Naive thymus-derived CD4-positive, alpha-beta T cell (primary cell): Measurements from ENCODE around the gene TRIO. TPM values are rescaled to one million over a fixed set of nuclear protein-coding genes. Genes with fewer than 3 reads are reported as not detected.

Experiments
- ATAC-seq: fragments of 150-1000 bp; cut with Tn5 transposase; 2 replicates; pipeline ENCODE4 v1.10.0; 2021; ENCODE audit warnings: mild to moderate bottlenecking, moderate library complexity
- CTCF ChIA-PET: fragments of 350-600 bp; sonication (Branson Sonifier 250); formaldehyde crosslinking; loops from one replicate; lab custom pipeline; 2021; ENCODE audit warnings: antibody characterized with exemption; lab: Charles Lee
- POLR2A ChIA-PET: fragments of 350-600 bp; sonication (Branson Sonifier 250); formaldehyde crosslinking; loops from one replicate; lab custom pipeline; 2021; ENCODE audit warnings: antibody characterized with exemption, inconsistent platforms; lab: Charles Lee
- DNase-seq, 9 donors: peaks; one replicate each; pipeline versions ENCODE4 v3.0.0 to v3.0.0-alpha.2; 2020 to 2022; ENCODE audit warnings: mixed read lengths in 1 of 9
- H3K27ac ChIP-seq: one replicate; pipeline ENCODE4 v1.7.0; 2013; ENCODE audit warnings: mild to moderate bottlenecking, low read depth, low read length, moderate library complexity
- H3K27me3 ChIP-seq, 2 donors: one replicate each; pipeline ENCODE4 v1.7.0; 2013; ENCODE audit warnings: low read length in 2 of 2, mild to moderate bottlenecking in 2 of 2, moderate library complexity in 2 of 2; ENCODE audit not compliant: control insufficient read depth in 2 of 2, insufficient read depth in 2 of 2
- H3K36me3 ChIP-seq, 3 experiments: 1 replicate in 2 of 3; 2 replicates in 1 of 3; pipeline ENCODE4 v1.7.0; 2013; ENCODE audit warnings: low read length in 3 of 3, mild to moderate bottlenecking in 3 of 3, moderate library complexity in 1 of 3; ENCODE audit not compliant: insufficient read depth in 3 of 3, control insufficient read depth in 2 of 3
- H3K4me1 ChIP-seq, 2 donors: one replicate each; pipeline ENCODE4 v1.7.0; 2013; ENCODE audit warnings: low read length in 2 of 2, mild to moderate bottlenecking in 2 of 2, moderate library complexity in 1 of 2; ENCODE audit not compliant: control insufficient read depth in 2 of 2, insufficient read depth in 2 of 2
- H3K4me3 ChIP-seq: 2 replicates; pipeline ENCODE4 v1.7.0; 2013; ENCODE audit warnings: mild to moderate bottlenecking, low read length
- H3K9me3 ChIP-seq, 3 experiments: 1 replicate in 2 of 3; 2 replicates in 1 of 3; pipeline ENCODE4 v1.7.0; 2013; ENCODE audit warnings: low read length in 3 of 3; ENCODE audit not compliant: control insufficient read depth in 2 of 3
- H3K27ac Mint-ChIP-seq, 9 donors: one replicate each; pipeline ENCODE4 v1.8.0; 2020 to 2022; ENCODE audit warnings: mixed read lengths in 9 of 9, mild to moderate bottlenecking in 8 of 9, moderate library complexity in 5 of 9, inconsistent platforms in 2 of 9
- H3K27me3 Mint-ChIP-seq, 5 donors: one replicate each; pipeline ENCODE4 v1.8.0; 2021 to 2022; ENCODE audit warnings: mixed read lengths in 5 of 5, mild to moderate bottlenecking in 1 of 5
- H3K36me3 Mint-ChIP-seq, 5 donors: one replicate each; pipeline ENCODE4 v1.8.0; 2020 to 2022; ENCODE audit warnings: mixed read lengths in 5 of 5, mild to moderate bottlenecking in 3 of 5, inconsistent platforms in 1 of 5
- H3K4me1 Mint-ChIP-seq, 7 donors: one replicate each; pipeline ENCODE4 v1.8.0; 2020 to 2022; ENCODE audit warnings: mixed read lengths in 7 of 7, mild to moderate bottlenecking in 3 of 7, inconsistent platforms in 1 of 7
- H3K4me3 Mint-ChIP-seq, 10 donors: one replicate each; pipeline ENCODE4 v1.8.0; 2020 to 2022; ENCODE audit warnings: mild to moderate bottlenecking in 10 of 10, mixed read lengths in 10 of 10, moderate library complexity in 6 of 10, inconsistent platforms in 2 of 10
- H3K9me3 Mint-ChIP-seq, 11 donors: one replicate each; pipeline ENCODE4 v1.8.0; 2020 to 2022; ENCODE audit warnings: mixed read lengths in 11 of 11, mild to moderate bottlenecking in 4 of 11, inconsistent platforms in 1 of 11, moderate library complexity in 1 of 11
- intact Hi-C, 2 donors: fragments of 100-400 bp; cut with micrococcal nuclease; formaldehyde crosslinking; loops; one replicate each; pipeline ENCODE4 v1.15.1; 2023
- polyA plus RNA-seq, 2 donors: library from polyadenylated mRNA; unstranded; fragments of 300-500 nt; fragmentation: Illumina TruSeq; gene quantifications; one replicate each; pipeline ENCODE4 v1.2.3, GENCODE V29; 2021
- total RNA-seq, 6 experiments: library from RNA in 5 of 6; stranded (reverse) in 5 of 6; gene quantifications; 1 replicate in 5 of 6; 2 replicates in 1 of 6; pipeline ENCODE4 v1.2.3 and lab custom pipeline; 2021 to 2026

The TRIO gene
- total and polyA plus RNA-seq, 7 experiments from 2014 or later, result 0.16 to 45.9 (median 5.7) TPM

DNA sequence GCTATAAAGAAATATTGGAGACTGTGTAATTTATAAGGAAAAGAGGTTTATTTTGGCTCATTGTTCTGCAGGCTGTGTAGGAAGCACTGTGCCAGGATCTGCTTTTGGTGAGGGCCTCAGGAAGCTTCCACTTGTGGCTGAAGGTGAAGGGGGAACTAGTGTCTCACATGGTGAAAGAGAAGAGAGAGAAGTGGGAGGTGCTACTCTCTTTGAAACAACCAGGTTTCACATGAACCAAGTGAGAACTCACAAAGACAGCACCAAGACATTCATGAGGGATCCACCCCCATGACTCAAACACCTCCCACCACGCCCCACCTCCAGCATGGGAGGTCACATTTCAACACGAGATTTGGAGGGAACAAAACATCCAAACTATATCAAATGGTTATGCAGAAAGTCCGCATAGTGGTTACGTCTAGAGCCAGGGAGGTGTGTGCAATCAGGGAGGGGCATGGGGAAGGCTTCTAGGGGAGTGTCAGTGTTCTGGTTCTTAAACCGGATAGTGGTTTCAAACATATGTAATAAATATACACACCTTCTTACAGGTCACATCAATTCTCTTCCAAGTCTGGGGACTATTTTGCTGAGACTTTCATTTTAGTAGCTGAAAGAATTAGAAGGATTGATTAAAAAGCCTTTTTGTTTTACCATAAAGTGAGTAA lies 113.0 kb downstream of the TRIO start:
- Mint-ChIP-seq H3K27me3 (peaks cover 0 to 22% (median 4%) of the 10 kb centered on the region in 5 donors), H3K36me3 (no peaks in the 10 kb centered on the region), H3K4me1 (peaks cover 0 to 6% (median 0%) of the 10 kb centered on the region in 7 donors), H3K4me3 (no peak overlapping the region), H3K27ac (no peak overlapping the region), H3K9me3 (peaks cover 0 to 6% (median 5%) of the 10 kb centered on the region in 11 donors)
- POLR2A ChIA-PET, result no interaction called here
- Histone ChIP-seq H3K27me3 (no peaks in the 10 kb centered on the region), H3K9me3 (no peaks in the 10 kb centered on the region), H3K4me1 (no peaks in the 10 kb centered on the region), H3K27ac (no peak overlapping the region), H3K36me3 (no peaks in the 10 kb centered on the region), H3K4me3 (no peak overlapping the region)
- CTCF ChIA-PET, result no interaction called here
- no peak for ATAC-seq
- intact Hi-C loops, result no loop called here
- DNase-seq, result no peak

DNA sequence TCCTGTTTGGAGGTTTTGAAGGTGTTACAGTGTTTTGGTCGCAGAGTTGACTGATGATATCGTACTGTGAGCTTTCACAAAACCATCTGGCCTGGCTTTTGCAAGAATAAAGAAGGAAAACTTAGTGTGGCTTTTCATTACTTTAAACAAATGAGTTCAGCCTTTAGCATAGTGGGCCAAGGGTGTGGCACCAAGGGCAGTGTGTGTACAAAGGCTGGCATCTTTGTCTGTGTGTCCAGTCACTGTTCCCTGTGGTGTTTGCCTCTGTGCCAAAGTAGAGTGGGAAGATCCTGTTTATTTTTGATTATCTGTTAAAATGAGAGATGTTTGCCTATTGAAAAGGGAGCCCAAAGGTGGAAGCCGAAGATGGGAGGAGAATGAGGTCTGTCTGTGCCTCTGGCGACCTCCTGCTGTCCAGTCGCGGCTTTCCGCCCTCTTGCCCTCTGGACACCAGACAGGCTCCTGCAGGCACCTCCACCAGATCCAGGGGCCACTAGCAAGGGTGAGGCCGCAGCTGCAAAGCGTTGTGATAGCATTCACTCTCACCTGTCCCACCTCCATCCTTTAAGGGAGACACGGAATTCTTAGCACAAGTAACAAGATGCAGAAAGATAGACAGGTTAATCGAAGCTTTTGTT lies 113.7 kb downstream of the TRIO start:
- H3K27ac ChIP-seq, result no peak overlapping the region
- ChIA-PET POLR2A (no interaction called here), CTCF (no interaction called here)
- Mint-ChIP-seq H3K4me1 (peaks cover 0 to 3% (median 0%) of the 10 kb centered on the region in 7 donors), H3K4me3 (no peak overlapping the region), H3K9me3 (peaks cover 0 to 6% (median 5%) of the 10 kb centered on the region in 11 donors), H3K27me3 (peaks cover 0 to 22% (median 4%) of the 10 kb centered on the region in 5 donors), H3K36me3 (no peaks in the 10 kb centered on the region), H3K27ac (no peak overlapping the region)
- DNase-seq (no peak), ATAC-seq (no peak)
- H3K27me3 ChIP-seq, result no peaks in the 10 kb centered on the region
- no peaks in the 10 kb centered on the region for H3K4me1 ChIP-seq
- intact Hi-C loops, result no loop called here
- H3K9me3 ChIP-seq, result no peaks in the 10 kb centered on the region
- H3K4me3 ChIP-seq, result no peak overlapping the region
- H3K36me3 ChIP-seq, result no peaks in the 10 kb centered on the region

- no peak for DNase-seq
- no peak overlapping the region for H3K4me3 ChIP-seq
- Mint-ChIP-seq H3K27me3 (peaks cover 5 to 18% (median 6%) of the 10 kb centered on the region in 5 donors), H3K9me3 (peaks cover 0 to 6% (median 5%) of the 10 kb centered on the region in 11 donors), H3K4me1 (peaks cover 0 to 5% (median 0%) of the 10 kb centered on the region in 7 donors), H3K36me3 (no peaks in the 10 kb centered on the region), H3K4me3 (no peak overlapping the region), H3K27ac (no peak overlapping the region)
- H3K4me1 ChIP-seq, result no peaks in the 10 kb centered on the region
- no peaks in the 10 kb centered on the region for H3K27me3 ChIP-seq
- ATAC-seq, result no peak
- H3K36me3 ChIP-seq, result no peaks in the 10 kb centered on the region
- CTCF ChIA-PET, result no interaction called here
- intact Hi-C loops, result no loop called here
- H3K9me3 ChIP-seq, result no peaks in the 10 kb centered on the region
- no peak overlapping the region for H3K27ac ChIP-seq
- POLR2A ChIA-PET, result no interaction called here
Measured at GRCh38 chr5:14257995-14258403, 114.9 kb downstream of the TRIO start.

GRCh38 chr5:14258840-14259239 lies 115.7 kb downstream of the TRIO start:
- Histone ChIP-seq H3K4me3 (no peak overlapping the region), H3K9me3 (no peaks in the 10 kb centered on the region), H3K36me3 (no peaks in the 10 kb centered on the region), H3K27me3 (no peaks in the 10 kb centered on the region), H3K27ac (no peak overlapping the region), H3K4me1 (no peaks in the 10 kb centered on the region)
- DNase-seq, result no peak
- peak; percentile 22 for ATAC-seq
- H3K9me3 Mint-ChIP-seq, result peaks cover 0 to 6% (median 5%) of the 10 kb centered on the region in 11 donors
- ChIA-PET POLR2A (no interaction called here), CTCF (no interaction called here)
- H3K27ac Mint-ChIP-seq, result no peak overlapping the region
- H3K4me1 Mint-ChIP-seq, result peaks cover 0 to 5% (median 0%) of the 10 kb centered on the region in 7 donors
- H3K27me3 Mint-ChIP-seq, result peaks cover 6 to 21% (median 12%) of the 10 kb centered on the region in 5 donors
- no peaks in the 10 kb centered on the region for H3K36me3 Mint-ChIP-seq
- intact Hi-C loops, result no loop called here
- no peak overlapping the region for H3K4me3 Mint-ChIP-seq

DNA sequence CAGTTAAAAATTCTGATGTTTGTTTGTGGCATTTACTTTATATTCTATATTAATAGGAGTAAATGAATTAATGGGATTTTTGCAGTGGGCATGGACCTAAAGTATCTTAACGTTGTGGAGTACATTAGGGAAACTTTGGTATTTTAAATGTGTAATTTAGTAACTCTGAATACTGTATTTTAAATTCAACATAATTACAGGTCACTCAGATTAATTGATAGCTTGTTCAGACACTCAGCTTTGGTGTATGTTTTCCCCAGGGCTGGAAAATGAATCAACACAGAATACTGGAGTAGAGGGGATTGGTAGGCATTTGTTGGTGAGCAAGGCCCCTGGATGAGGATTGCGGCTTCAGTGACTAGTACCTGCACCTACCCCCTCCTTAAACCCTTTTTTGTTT lies 117.5 kb downstream of the TRIO start:
- Histone ChIP-seq H3K27ac (no peak overlapping the region), H3K4me3 (no peak overlapping the region), H3K36me3 (no peaks in the 10 kb centered on the region), H3K4me1 (no peaks in the 10 kb centered on the region), H3K9me3 (no peaks in the 10 kb centered on the region), H3K27me3 (peaks cover 0 to 5% of the 10 kb centered on the region in 2 donors)
- ChIA-PET CTCF (interaction anchor here (0.6 kb wide), 1 partner anchor 53 kb away, joined by 3 read pairs; no protein-coding TSS in a partner anchor), POLR2A (no interaction called here)
- H3K36me3 Mint-ChIP-seq, result no peaks in the 10 kb centered on the region
- ATAC-seq, result no peak
- peaks cover 10 to 25% (median 15%) of the 10 kb centered on the region in 5 donors for H3K27me3 Mint-ChIP-seq
- H3K9me3 Mint-ChIP-seq, result peaks cover 0 to 6% (median 5%) of the 10 kb centered on the region in 11 donors
- no peak overlapping the region for H3K27ac Mint-ChIP-seq
- intact Hi-C loops, result no loop called here
- H3K4me1 Mint-ChIP-seq, result peaks cover 6 to 13% (median 6%) of the 10 kb centered on the region in 7 donors
- H3K4me3 Mint-ChIP-seq, result no peak overlapping the region
- no peak for DNase-seq

- Histone ChIP-seq H3K36me3 (no peaks in the 10 kb centered on the region), H3K4me1 (no peaks in the 10 kb centered on the region), H3K27ac (no peak overlapping the region), H3K27me3 (peaks cover 0 to 5% of the 10 kb centered on the region in 2 donors), H3K9me3 (no peaks in the 10 kb centered on the region), H3K4me3 (no peak overlapping the region)
- peaks cover 0 to 4% (median under 1%) of the 10 kb centered on the region in 11 donors for H3K9me3 Mint-ChIP-seq
- CTCF ChIA-PET, result no interaction called here
- H3K27me3 Mint-ChIP-seq, result peaks cover 11 to 29% (median 18%) of the 10 kb centered on the region in 5 donors
- no peak for ATAC-seq
- no peaks in the 10 kb centered on the region for H3K36me3 Mint-ChIP-seq
- peaks cover 6 to 14% (median 6%) of the 10 kb centered on the region in 7 donors for H3K4me1 Mint-ChIP-seq
- no peak overlapping the region for H3K27ac Mint-ChIP-seq
- POLR2A ChIA-PET, result no interaction called here
- no peak overlapping the region for H3K4me3 Mint-ChIP-seq
- no peak for DNase-seq
- intact Hi-C loops, result no loop called here
Measured at GRCh38 chr5:14261235-14261634, 118.1 kb downstream of the TRIO start.
